Measurements from ENCODE around the gene OR2L3.
"Not testable (repeated sequence)": the region's sequence is repeated elsewhere in the genome, so short reads cannot be mapped to it uniquely, and the experiment has no call there.

OR2L3 gene

DNA sequence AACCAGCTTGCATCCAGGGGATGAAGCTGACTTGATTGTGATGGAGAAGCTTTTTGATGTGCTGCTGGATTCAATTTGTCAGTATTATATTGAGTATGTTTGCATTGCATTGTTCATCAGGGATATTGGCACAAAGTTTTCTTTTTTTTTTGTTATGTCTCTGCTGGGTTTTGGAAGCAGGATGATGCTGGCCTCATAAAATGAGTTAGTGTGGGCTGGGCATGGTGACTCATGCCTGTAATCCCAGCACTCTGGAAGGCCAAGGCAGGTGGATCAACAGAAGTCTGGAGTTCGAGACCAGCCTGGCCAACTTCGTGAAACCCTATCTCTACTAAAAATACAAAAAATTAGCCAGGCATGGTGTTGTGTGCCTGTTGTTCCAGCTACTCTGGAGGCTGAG lies 8.6 kb downstream of the OR2L3 start:
- Histone ChIP-seq H3K4me3 (ENCODE audit: low read depth in 1 of 2, low read length in 1 of 2) (no peak overlapping the region), H3K27ac (no peak overlapping the region), H3K27me3 (no peaks in the 10 kb centered on the region), H3K36me3 (no peaks in the 10 kb centered on the region), H3K4me1 (ENCODE audit: control insufficient read depth in 1 of 2, insufficient read depth in 1 of 2, low read depth in 1 of 2, low read length in 1 of 2) (no peaks in the 10 kb centered on the region), H3K9me3 (no peaks in the 10 kb centered on the region)
- TF ChIP-seq, protein P1, sequence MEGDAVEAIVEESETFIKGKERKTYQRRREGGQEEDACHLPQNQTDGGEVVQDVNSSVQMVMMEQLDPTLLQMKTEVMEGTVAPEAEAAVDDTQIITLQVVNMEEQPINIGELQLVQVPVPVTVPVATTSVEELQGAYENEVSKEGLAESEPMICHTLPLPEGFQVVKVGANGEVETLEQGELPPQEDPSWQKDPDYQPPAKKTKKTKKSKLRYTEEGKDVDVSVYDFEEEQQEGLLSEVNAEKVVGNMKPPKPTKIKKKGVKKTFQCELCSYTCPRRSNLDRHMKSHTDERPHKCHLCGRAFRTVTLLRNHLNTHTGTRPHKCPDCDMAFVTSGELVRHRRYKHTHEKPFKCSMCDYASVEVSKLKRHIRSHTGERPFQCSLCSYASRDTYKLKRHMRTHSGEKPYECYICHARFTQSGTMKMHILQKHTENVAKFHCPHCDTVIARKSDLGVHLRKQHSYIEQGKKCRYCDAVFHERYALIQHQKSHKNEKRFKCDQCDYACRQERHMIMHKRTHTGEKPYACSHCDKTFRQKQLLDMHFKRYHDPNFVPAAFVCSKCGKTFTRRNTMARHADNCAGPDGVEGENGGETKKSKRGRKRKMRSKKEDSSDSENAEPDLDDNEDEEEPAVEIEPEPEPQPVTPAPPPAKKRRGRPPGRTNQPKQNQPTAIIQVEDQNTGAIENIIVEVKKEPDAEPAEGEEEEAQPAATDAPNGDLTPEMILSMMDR (IDR thresholded peaks at IDR 0.05) = no peak

DNA sequence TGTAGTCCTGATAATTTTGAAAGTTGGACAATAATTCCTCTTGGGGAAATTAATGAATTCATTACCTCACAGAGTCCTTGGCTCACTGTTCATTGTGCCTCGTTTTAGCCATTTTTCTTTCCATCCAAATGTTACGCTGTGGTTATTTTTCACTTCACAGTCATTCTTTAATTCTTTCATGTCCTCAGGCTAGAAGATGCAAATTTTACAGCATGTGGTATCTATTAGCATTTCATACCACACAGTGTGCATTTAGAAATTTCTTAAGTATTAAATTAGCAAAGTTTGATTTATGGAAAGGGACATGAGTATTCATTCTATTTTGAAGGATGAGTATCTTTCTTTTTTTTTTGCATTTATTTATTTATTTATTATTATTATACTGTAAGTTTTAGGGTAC lies 18.4 kb downstream of the OR2L3 start:
- no peaks in the 10 kb centered on the region for H3K36me3 ChIP-seq
- no peaks in the 10 kb centered on the region for H3K27me3 ChIP-seq
- H3K9me3 ChIP-seq = no peaks in the 10 kb centered on the region
- no peak overlapping the region for H3K4me3 ChIP-seq (ENCODE audit: low read depth in 1 of 2, low read length in 1 of 2)
- H3K27ac ChIP-seq = no peak overlapping the region
- no peaks in the 10 kb centered on the region for H3K4me1 ChIP-seq (ENCODE audit: control insufficient read depth in 1 of 2, insufficient read depth in 1 of 2, low read depth in 1 of 2, low read length in 1 of 2)
- TF ChIP-seq, protein P1 (IDR thresholded peaks at IDR 0.05) = no peak

DNA sequence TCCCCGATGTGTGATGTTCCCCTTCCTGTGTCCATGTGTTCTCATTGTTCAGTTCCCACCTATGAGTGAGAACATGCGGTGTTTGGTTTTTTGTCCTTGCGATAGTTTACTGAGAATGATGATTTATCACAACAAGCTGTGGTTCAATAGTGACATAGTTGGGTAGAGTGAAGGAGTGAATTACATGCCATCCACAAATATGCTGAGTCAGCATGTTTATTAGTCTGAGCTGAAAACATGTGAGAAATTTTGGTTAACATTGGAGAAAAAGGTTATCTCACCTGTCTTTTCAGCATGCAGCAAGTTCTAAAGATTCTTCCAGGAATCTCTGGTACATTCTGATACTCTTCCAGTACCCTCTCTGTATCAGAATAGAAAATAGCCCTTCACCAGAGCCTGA lies 19.0 kb downstream of the OR2L3 start:
- no peaks in the 10 kb centered on the region for H3K9me3 ChIP-seq
- H3K4me1 ChIP-seq (ENCODE audit: control insufficient read depth in 1 of 2, insufficient read depth in 1 of 2, low read depth in 1 of 2, low read length in 1 of 2) = no peaks in the 10 kb centered on the region

DNA sequence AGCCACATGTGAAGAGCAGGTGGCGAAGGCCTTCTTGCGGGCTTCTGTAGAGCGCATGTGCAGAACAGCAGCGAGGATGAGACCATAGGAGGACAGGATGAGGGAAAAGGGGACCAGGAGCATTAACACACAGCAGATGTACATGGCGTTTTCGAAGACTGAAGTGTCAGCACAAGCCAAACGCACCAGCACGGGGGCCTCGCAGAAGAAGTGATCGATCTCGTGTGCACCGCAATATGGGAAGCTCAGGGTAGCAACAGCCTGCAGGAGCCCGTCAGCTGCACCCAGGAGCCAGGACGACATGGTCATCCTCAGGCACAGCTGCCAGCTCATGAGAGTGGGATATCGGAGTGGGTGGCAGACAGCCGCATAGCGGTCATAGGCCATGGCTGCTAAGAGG lies 37.2 kb downstream of the OR2L3 start:
- H3K27ac ChIP-seq; H3K9me3 ChIP-seq; H3K4me1 ChIP-seq (ENCODE audit: control insufficient read depth in 1 of 2, insufficient read depth in 1 of 2, low read depth in 1 of 2, low read length in 1 of 2); H3K4me3 ChIP-seq (ENCODE audit: low read depth in 1 of 2, low read length in 1 of 2); H3K27me3 ChIP-seq; H3K36me3 ChIP-seq: not testable (repeated sequence)

More for the DNA sequence above, 19.0 kb downstream of the OR2L3 start:
- TF ChIP-seq, protein P1 (IDR thresholded peaks at IDR 0.05) = no peak
- H3K4me3 ChIP-seq (ENCODE audit: low read depth in 1 of 2, low read length in 1 of 2) = no peak overlapping the region
- no peak overlapping the region for H3K27ac ChIP-seq
- H3K27me3 ChIP-seq = no peaks in the 10 kb centered on the region
- no peaks in the 10 kb centered on the region for H3K36me3 ChIP-seq

DNA sequence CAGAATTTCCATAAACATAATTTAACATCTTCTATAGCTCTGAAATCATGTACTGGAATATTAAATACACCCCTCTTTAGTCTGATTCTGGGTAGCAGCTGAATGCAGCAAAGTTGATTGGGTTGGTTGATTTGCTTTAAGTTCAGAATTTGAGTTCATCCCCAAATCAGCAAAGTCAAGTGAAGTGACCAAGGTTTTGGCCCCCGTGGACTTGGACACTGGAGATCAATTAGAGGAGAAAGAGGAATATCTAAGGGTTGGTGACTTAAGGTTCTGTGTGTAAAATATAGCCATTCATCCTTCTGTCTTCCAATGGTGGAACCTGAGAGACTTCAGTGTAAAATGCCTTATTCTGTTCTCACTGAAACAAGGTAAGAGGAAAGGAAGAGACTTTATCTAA lies 48.2 kb downstream of the OR2L3 start, which contains the start of gene OR2L13:
TSS of gene OR2L13 (plus strand) at position 301 of the 400 bp plus-strand sequence. CDS start 4,192 bp downstream, outside the sequence.
- Histone ChIP-seq H3K27ac (no peak within 1 kb of the TSS), H3K9me3 (no peaks in the 10 kb centered on the region), H3K4me3 (ENCODE audit: low read depth in 1 of 2, low read length in 1 of 2) (no peak within 1 kb of the TSS), H3K4me1 (ENCODE audit: control insufficient read depth in 1 of 2, insufficient read depth in 1 of 2, low read depth in 1 of 2, low read length in 1 of 2) (no peaks in the 10 kb centered on the region), H3K36me3 (no peaks in the 10 kb centered on the region), H3K27me3 (no peaks in the 10 kb centered on the region)
- TF ChIP-seq, protein P1 (IDR thresholded peaks at IDR 0.05) = no peak

DNA sequence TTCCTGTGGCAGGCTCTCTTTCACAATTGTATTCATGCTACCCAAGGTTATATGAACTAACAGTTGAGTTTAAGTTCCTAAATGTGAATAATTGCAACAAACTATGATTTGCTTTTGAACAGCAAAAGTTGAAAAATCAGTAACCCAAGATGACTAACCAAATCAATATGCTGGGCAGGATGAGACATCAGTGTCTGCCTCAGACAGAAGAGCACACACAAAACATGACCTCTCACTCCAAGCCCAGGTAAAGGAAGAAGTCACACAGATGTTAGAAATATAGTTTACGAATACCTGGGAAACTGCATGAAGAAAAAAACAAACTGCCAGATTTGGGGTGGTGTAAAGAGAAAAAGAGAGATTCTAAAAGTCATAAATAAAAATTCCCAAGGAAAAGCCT lies 51.9 kb downstream of the OR2L3 start:
- Histone ChIP-seq H3K27ac (no peak overlapping the region), H3K36me3 (no peaks in the 10 kb centered on the region), H3K4me1 (ENCODE audit: control insufficient read depth in 1 of 2, insufficient read depth in 1 of 2, low read depth in 1 of 2, low read length in 1 of 2) (no peaks in the 10 kb centered on the region), H3K27me3 (no peaks in the 10 kb centered on the region), H3K9me3 (no peaks in the 10 kb centered on the region), H3K4me3 (ENCODE audit: low read depth in 1 of 2, low read length in 1 of 2) (no peak overlapping the region)
- TF ChIP-seq, protein P1 (IDR thresholded peaks at IDR 0.05) = no peak
